GM18526 (cell line): ENCODE results near the gene LZTR1.

Source experiments
- POLR2A ChIP-seq: IDR thresholded peaks from 3 replicates; pipeline ENCODE4 v1.6.1; 2011; ENCODE audit not compliant: insufficient read length; ENCODE audit errors: extremely low read depth

Gene LZTR1

GRCh38 chr22:21026783-21027692 lies 44.9 kb downstream of the LZTR1 start:
- no peak for TF ChIP-seq POLR2A

- no peak for TF ChIP-seq POLR2A
These were observed 46.5 kb downstream of the LZTR1 start for GRCh38 chr22:21028277-21029251.

GRCh38 chr22:21029486-21030025 lies 47.5 kb downstream of the LZTR1 start:
- no peak for TF ChIP-seq POLR2A

GRCh38 chr22:21030032-21030431 lies 47.9 kb downstream of the LZTR1 start:
- TF ChIP-seq POLR2A = no peak

- no peak for TF ChIP-seq POLR2A
These were observed 48.8 kb downstream of the LZTR1 start for GRCh38 chr22:21030621-21031544.

GRCh38 chr22:21031545-21032036 lies 49.5 kb downstream of the LZTR1 start:
- no peak for TF ChIP-seq POLR2A

GRCh38 chr22:21032037-21032867 lies 50.2 kb downstream of the LZTR1 start, which contains the start of gene SLC7A4:
TSS of gene SLC7A4 (minus strand) at chr22:21032561. CDS start at chr22:21031812, 749 bp downstream.
- TF ChIP-seq POLR2A = no peak

GRCh38 chr22:21032868-21033688 lies 51.0 kb downstream of the LZTR1 start:
- no peak for TF ChIP-seq POLR2A

- no peak for TF ChIP-seq POLR2A
These were observed 51.8 kb downstream of the LZTR1 start for GRCh38 chr22:21033895-21034294.

GRCh38 chr22:21034989-21035388 lies 52.9 kb downstream of the LZTR1 start:
- no peak for TF ChIP-seq POLR2A

GRCh38 chr22:21038405-21038804 lies 56.3 kb downstream of the LZTR1 start:
- no peak for TF ChIP-seq POLR2A

GRCh38 chr22:21041937-21042336 lies 59.8 kb downstream of the LZTR1 start:
- TF ChIP-seq POLR2A = no peak
